Pancreas (tissue), 10 donors: Measurements from ENCODE around the gene CHCHD3. TPM values are rescaled to one million over a fixed set of nuclear protein-coding genes. Genes with fewer than 3 reads are reported as not detected.
"Not testable (repeated sequence)": the region's sequence is repeated elsewhere in the genome, so short reads cannot be mapped to it uniquely, and the experiment has no call there.

Experiments used
- ATAC-seq, 4 donors: fragments of 200-7000 bp; cut with Tn5 transposase; one replicate each; pipeline versions ENCODE4 v1.8.0 to v1.9.1; 2020; ENCODE audit warnings: mild to moderate bottlenecking in 4 of 4, moderate library complexity in 4 of 4
- DNase-seq, 6 donors: peaks; one replicate each; pipeline ENCODE4 v3.0.0-alpha.2; 2020
- FAIRE-seq: peaks from 2 replicates; lab custom pipeline; 2012; peaks lifted over from hg19 to GRCh38; lab: Jason Lieb, UNC
- H3K27ac ChIP-seq, 4 donors: fragments of 200-600 bp; sonication (generic); 1 replicate in 3 of 4; 2 replicates in 1 of 4; pipeline versions ENCODE4 v1.5.0 to v1.8.0; 2020
- H3K27me3 ChIP-seq, 4 donors: fragments of 200-600 bp; one replicate each; pipeline ENCODE4 v1.8.0; 2021
- H3K36me3 ChIP-seq, 3 donors: fragments of 200-600 bp; sonication (generic) in 1 of 3; one replicate each; pipeline versions ENCODE4 v1.5.0 to v1.8.0; 2020 to 2021
- H3K4me1 ChIP-seq, 3 donors: fragments of 200-600 bp; one replicate each; pipeline ENCODE4 v1.8.0; 2021
- H3K4me3 ChIP-seq, 4 donors: fragments of 200-600 bp; sonication (generic) in 2 of 4; one replicate each; pipeline versions ENCODE4 v1.5.0 to v1.8.0; 2020 to 2021
- H3K9me3 ChIP-seq, 4 donors: fragments of 200-600 bp; one replicate each; pipeline ENCODE4 v1.8.0; 2021
- WGBS, 2 donors: extraction: QIAGEN DNeasy Blood & Tissue Kit; methylation state at CpG; one replicate each; pipeline ENCODE4 v1.1.7; 2013; 5-methylcytosine and 5-hydroxymethylcytosine counted together
- intact Hi-C, 3 donors: fragments of 100-400 bp; cut with DNase I; formaldehyde crosslinking; loops; one replicate each; pipeline versions ENCODE4 v1.11.1 to v1.14.2; 2022
- polyA plus RNA-seq, 2 donors: library from polyadenylated mRNA; stranded (reverse); fragments of 200-250 nt; gene quantifications; one replicate each; pipeline ENCODE4 v1.2.3, GENCODE V29; 2013
- total RNA-seq, 6 donors: library from RNA; stranded (reverse); fragmentation: NEBNext Ultra II Directional in 4 of 6; extraction: Animal tissue kit (Norgen Biotek cat#: 25700) in 4 of 6; gene quantifications; one replicate each; pipeline versions ENCODE4 v1.2.1 to v1.2.4, GENCODE V29; 2021 to 2023
- TF ChIP-seq, protein P1 (sequence below), 4 donors: fragments of 200-600 bp; sonication (generic) in 3 of 4; IDR thresholded peaks; one replicate each; pipeline versions ENCODE4 v1.5.0 to v1.8.0; 2021; ENCODE audit warnings: antibody characterized with exemption in 4 of 4
- donor health status: healthy with polysubstance abuse.
- donor health status: DM: no; HTN: no; CAD: no; lungs with moderate emphysema.
- donor health status: DM: no; HTN: no; CAD: no.
- donor health status: control.
- donor health status: control.
- donor health status: Bipolar disorder and iron deficiency.
- donor health status: DM: yes; HTN: yes; CAD: no.
- donor health status: DM: no; HTN: no; CAD: no.
- donor health status: DM: no; HTN: no; CAD: no.
- donor health status: DM: yes; HTN: yes; CAD: no.

The CHCHD3 gene
- total and polyA plus RNA-seq, 8 donors, result 7.9 to 23.2 (median 19.3) TPM

GRCh38 chr7:132895231-132895630 lies 186.7 kb downstream of the CHCHD3 start:
- FAIRE-seq, result no peak
- WGBS, 2 donors, result 96 to 97% methylated on average over 6 of the region's 6 CpGs
- intact Hi-C loops, result no loop called here
- Histone ChIP-seq H3K27me3 (no peaks in the 10 kb centered on the region), H3K9me3 (no peaks in the 10 kb centered on the region), H3K4me3 (no peak overlapping the region), H3K27ac (no peak overlapping the region), H3K36me3 (no peaks in the 10 kb centered on the region), H3K4me1 (no peaks in the 10 kb centered on the region)
- TF ChIP-seq, protein P1, sequence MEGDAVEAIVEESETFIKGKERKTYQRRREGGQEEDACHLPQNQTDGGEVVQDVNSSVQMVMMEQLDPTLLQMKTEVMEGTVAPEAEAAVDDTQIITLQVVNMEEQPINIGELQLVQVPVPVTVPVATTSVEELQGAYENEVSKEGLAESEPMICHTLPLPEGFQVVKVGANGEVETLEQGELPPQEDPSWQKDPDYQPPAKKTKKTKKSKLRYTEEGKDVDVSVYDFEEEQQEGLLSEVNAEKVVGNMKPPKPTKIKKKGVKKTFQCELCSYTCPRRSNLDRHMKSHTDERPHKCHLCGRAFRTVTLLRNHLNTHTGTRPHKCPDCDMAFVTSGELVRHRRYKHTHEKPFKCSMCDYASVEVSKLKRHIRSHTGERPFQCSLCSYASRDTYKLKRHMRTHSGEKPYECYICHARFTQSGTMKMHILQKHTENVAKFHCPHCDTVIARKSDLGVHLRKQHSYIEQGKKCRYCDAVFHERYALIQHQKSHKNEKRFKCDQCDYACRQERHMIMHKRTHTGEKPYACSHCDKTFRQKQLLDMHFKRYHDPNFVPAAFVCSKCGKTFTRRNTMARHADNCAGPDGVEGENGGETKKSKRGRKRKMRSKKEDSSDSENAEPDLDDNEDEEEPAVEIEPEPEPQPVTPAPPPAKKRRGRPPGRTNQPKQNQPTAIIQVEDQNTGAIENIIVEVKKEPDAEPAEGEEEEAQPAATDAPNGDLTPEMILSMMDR (IDR thresholded peaks at IDR 0.05), result no peak
- no peak for DNase-seq
- ATAC-seq, result no peak

DNA sequence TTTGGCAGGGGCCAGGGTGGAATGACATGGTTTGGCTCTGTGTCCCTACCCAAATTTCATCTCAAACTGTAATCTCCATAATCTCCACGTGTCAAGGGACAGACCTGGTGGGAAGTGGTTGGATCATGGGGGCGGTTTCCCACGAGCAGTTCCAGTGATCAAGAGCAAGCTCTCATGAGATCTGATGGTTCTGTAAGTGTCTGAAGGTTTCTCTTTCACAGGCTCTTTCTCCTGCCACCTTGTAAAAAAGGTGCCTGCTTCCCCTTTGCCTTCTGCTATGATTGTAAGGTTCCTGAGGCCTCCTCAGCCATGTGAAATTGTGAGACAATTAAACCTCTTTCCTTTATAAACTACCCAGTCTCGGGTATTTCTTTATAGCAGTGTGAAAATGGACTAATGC lies 188.3 kb downstream of the CHCHD3 start:
- Histone ChIP-seq H3K4me1 (no peaks in the 10 kb centered on the region), H3K4me3 (no peak overlapping the region), H3K27me3 (no peaks in the 10 kb centered on the region), H3K36me3 (no peaks in the 10 kb centered on the region), H3K27ac (no peak overlapping the region), H3K9me3 (no peaks in the 10 kb centered on the region)
- FAIRE-seq (no peak), ATAC-seq (no peak), DNase-seq (no peak)
- intact Hi-C loops, result no loop called here
- TF ChIP-seq, protein P1 (IDR thresholded peaks at IDR 0.05), result no peak
- WGBS, 2 donors, result 95 to 97% methylated on average over 4 of the region's 4 CpGs

DNA sequence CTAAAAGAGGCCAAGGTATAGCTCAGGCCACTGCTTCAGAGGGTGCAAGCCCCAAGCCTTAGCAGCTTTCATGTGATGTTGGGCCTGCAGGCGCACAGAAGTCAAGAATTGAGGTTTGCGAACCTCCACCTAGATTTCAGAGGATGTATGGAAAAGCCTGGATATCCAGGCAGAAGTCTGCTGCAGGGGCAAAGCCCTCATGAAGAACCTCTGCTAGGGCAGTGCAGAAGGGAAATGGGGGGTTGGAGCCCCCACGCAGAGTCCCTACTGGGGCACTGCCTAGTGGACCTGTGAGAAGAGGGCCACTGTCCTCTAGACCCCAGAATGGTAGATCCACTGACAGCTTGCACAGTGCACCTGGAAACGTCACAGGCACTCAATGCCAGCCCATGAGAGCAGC lies 189.1 kb downstream of the CHCHD3 start:
- H3K27me3 ChIP-seq, DNase-seq, H3K27ac ChIP-seq, H3K36me3 ChIP-seq, ATAC-seq, intact Hi-C loops, H3K4me1 ChIP-seq, H3K4me3 ChIP-seq, H3K9me3 ChIP-seq, FAIRE-seq: not testable (repeated sequence)
- 98% methylated on average over 4 of the region's 4 CpGs for WGBS, 2 donors

DNA sequence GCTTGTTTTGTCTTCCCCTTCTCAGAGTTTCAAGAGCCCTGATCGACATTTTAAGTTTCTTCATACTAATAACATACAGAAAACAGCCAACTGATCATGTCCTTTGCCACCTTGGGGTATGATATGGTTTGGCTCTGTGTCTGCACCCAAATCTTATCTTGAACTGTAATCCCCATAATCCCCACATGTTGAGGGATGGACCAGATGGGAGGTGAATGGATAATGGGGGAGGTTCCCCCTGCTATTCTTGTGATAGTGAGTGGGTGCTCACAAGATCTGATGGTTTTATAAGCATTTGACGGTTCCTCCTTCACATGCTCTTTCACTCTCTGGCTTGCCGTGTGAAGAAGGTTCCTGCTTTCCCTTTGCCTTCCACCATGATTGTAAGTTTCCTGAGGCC lies 190.3 kb downstream of the CHCHD3 start:
- Histone ChIP-seq H3K4me1 (no peaks in the 10 kb centered on the region), H3K36me3 (no peaks in the 10 kb centered on the region), H3K27me3 (no peaks in the 10 kb centered on the region), H3K9me3 (no peaks in the 10 kb centered on the region), H3K4me3 (no peak overlapping the region), H3K27ac (no peak overlapping the region)
- FAIRE-seq, result no peak
- intact Hi-C loops, result no loop called here
- DNase-seq, result no peak
- no peak for ATAC-seq
- 98% methylated on average over 3 of the region's 3 CpGs for WGBS, 2 donors
- TF ChIP-seq, protein P1 (IDR thresholded peaks at IDR 0.05), result no peak

DNA sequence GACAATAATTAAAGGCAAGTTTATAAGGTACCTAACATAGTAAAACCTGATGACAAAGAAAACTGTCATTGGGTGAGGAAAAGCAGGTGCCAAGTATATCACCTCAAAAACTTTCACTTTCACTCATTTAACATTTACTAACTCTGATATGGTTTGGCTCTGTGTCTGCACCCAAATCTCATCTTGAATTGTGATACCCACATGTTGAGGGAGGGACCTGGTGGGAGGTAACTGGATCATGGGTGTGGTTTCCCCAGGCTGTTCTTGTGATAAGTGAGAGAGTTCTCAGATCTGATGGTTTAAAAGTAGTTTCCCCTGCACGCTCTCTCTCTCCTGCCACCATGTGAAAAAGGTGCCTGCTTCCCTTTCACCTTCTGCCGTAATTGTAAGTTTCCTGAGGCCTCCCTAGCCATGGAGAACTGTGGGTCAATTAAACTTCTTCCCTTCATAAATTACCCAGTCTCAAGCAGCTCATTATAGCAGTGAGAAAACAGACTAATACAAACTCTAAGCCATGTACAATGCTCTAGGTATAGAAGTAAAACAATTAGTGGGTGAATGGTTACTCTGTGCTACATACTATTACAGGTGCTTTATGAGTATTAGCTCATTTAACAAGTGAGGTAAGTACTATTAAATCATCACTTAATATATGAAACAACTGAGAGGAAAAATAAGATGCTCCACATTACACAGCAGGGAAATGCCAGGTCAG lies 199.0 kb downstream of the CHCHD3 start:
- Histone ChIP-seq H3K36me3 (no peaks in the 10 kb centered on the region), H3K4me1 (no peaks in the 10 kb centered on the region), H3K27ac (no peak overlapping the region), H3K9me3 (no peaks in the 10 kb centered on the region), H3K27me3 (no peaks in the 10 kb centered on the region), H3K4me3 (no peak overlapping the region)
- FAIRE-seq, result no peak
- ATAC-seq, result no peak
- WGBS, 2 donors, result 90 to 93% methylated on average over 2 of the region's 2 CpGs
- no peak for DNase-seq
- TF ChIP-seq, protein P1 (IDR thresholded peaks at IDR 0.05), result no peak
- intact Hi-C loops, result no loop called here
